ENCODE results near the gene SAT2. TPM values are rescaled to one million over a fixed set of nuclear protein-coding genes. Genes with fewer than 3 reads are reported as not detected.

SAT2 gene
- polyA plus RNA-seq, 1 donor (not counting 4 experiments of a cell fraction or from before 2014, with no cell fraction given), result 23.5 TPM

DNA sequence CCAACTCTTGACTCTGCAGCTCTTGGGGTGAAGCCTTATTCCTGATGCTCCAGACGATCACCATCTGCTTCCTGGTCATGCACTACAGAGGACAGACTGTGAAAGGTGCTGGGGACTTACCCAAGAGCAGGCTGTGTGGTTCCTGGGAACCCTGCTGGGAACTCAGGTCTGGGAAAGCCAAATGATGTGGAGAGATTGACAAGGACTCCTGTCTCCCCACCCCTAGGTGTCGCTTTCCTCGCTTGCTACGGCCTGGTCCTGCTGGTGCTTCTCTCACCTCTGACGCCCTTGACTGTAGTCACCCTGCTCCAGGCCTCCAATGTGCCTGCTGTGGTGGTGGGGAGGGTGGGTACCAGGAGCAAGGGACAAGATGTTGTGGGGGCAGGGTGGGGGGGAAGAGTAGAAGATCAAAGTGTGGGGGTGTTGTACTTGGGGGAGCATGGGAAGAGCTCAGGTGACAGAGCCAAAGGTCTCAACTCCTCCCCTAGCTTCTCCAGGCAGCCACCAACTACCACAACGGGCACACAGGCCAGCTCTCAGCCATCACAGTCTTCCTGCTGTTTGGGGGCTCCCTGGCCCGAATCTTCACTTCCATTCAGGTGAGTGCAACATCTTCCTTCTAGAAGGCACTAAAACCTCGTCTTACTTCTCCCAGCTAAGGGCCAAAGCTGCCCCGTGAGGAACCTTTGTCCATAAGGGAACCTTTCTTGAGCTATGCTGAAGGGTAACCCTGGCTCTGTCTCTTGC, 40.8 kb downstream of the SAT2 start:
- H3K4me2 ChIP-seq (ENCODE audit: control insufficient read depth, extremely low read depth, insufficient read depth, low read depth, low read length), result peak overlapping the region; percentile 97
- peak overlapping the region; percentile 91 for H3K9ac ChIP-seq (ENCODE audit: control insufficient read depth, extremely low read depth, insufficient read depth, low read length)
- TF ChIP-seq, protein P1, sequence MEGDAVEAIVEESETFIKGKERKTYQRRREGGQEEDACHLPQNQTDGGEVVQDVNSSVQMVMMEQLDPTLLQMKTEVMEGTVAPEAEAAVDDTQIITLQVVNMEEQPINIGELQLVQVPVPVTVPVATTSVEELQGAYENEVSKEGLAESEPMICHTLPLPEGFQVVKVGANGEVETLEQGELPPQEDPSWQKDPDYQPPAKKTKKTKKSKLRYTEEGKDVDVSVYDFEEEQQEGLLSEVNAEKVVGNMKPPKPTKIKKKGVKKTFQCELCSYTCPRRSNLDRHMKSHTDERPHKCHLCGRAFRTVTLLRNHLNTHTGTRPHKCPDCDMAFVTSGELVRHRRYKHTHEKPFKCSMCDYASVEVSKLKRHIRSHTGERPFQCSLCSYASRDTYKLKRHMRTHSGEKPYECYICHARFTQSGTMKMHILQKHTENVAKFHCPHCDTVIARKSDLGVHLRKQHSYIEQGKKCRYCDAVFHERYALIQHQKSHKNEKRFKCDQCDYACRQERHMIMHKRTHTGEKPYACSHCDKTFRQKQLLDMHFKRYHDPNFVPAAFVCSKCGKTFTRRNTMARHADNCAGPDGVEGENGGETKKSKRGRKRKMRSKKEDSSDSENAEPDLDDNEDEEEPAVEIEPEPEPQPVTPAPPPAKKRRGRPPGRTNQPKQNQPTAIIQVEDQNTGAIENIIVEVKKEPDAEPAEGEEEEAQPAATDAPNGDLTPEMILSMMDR (optimal IDR thresholded peaks at IDR 0.05 in 1 of 3, IDR thresholded peaks at IDR 0.05 in 1 of 3, conservative IDR thresholded peaks at IDR 0.05 in 1 of 3; ENCODE audit: extremely low read depth in 1 of 3, insufficient read depth in 2 of 3, low read length in 3 of 3), result peak; percentile 84 to 91 (median 89)
- TF ChIP-seq EZH2 (IDR thresholded peaks at IDR 0.05; ENCODE audit: low read length), result no peak
- H3K9me1 ChIP-seq (ENCODE audit: control insufficient read depth, extremely low read depth, insufficient read depth, low read length), result no peaks in the 10 kb centered on the region
- no peak overlapping the region for H2AFZ ChIP-seq (ENCODE audit: control insufficient read depth, low read length)
- H3K9me3 ChIP-seq (ENCODE audit: control insufficient read depth, low read depth, low read length), result no peaks in the 10 kb centered on the region
- H4K20me1 ChIP-seq (ENCODE audit: control insufficient read depth, extremely low read depth, insufficient read depth, low read length), result no peaks in the 10 kb centered on the region
- dilution Hi-C loops (cut with MboI; ENCODE audit: extremely low pct_ligation_motif_present, low sequenced_read_pairs), result no loop called here
- FAIRE-seq (peak; percentile 81), DNase-seq (ENCODE audit: low read depth, low spot score) (no peak)
- H3K79me2 ChIP-seq (ENCODE audit: control insufficient read depth, insufficient read depth, low read length), result peaks cover 49% of the 10 kb centered on the region
- H3K36me3 ChIP-seq (ENCODE audit: control insufficient read depth in 2 of 2, extremely low read depth in 1 of 2, insufficient read depth in 2 of 2, low read length in 2 of 2), result peaks cover 20 to 27% of the 10 kb centered on the region in 2 experiments
- H3K4me1 ChIP-seq (ENCODE audit: control insufficient read depth, extremely low read depth, insufficient read depth, low read length), result peaks cover 43% of the 10 kb centered on the region
- H3K27me3 ChIP-seq (ENCODE audit: control insufficient read depth, extremely low read depth, insufficient read depth, low read length), result no peaks in the 10 kb centered on the region
- H3K27ac ChIP-seq (ENCODE audit: control insufficient read depth, insufficient read depth, low read length), result peak overlapping the region; percentile 99
- H3K4me3 ChIP-seq (ENCODE audit: control insufficient read depth in 2 of 3, extremely low read depth in 1 of 3, insufficient read depth in 2 of 3, low read depth in 1 of 3, low read length in 3 of 3), result peak overlapping the region; percentile 78 to 98 (median 92)

DNA sequence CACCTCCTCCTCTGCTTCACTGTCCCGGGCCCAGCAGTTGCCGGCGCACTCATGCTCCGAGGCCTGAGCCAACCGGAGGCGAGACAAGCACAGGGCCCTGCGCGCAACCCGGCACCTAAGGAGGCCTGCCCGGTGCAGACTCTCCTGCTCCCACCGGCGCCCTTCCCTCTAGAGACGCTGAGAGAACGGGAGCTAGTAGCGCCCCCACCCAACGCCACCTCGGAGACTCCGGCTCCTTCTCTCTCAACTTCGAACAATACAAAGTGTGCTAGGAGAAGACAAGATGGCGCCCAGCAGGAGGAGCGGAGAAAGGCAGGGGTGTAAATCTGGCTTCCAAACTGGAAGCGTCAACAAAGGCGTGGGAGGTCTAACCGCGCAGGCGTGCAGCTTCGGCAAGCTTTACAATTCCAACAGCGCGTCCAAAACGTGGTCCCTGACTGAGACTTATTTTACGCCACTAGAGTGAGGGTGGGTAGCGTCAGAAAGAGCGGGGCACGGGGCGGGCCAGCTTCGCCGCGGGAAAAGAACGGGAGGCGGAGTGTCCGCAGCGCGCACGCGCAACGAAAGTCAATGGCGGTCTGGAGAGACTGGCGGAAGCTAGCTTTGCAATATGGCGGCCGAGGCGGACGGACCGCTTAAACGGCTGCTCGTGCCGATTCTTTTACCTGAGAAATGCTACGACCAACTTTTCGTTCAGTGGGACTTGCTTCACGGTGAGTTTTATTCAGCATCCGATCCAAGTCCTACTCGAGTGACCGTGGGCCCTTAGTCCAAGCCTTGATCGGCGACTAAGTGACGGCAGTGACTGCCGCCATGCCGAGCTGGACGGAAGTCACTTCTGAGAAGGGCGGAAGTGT, 44.1 kb downstream of the SAT2 start, which contains the start of gene MPDU1:
Gene MPDU1, plus strand, starts transcription at position 600 of the 857 bp plus-strand sequence. Its CDS starts 11 bp downstream, at position 611.
- Histone ChIP-seq H3K9ac (ENCODE audit: control insufficient read depth, extremely low read depth, insufficient read depth, low read length) (peak within 1 kb of the TSS; percentile 99), H3K4me2 (ENCODE audit: control insufficient read depth, extremely low read depth, insufficient read depth, low read depth, low read length) (peak within 1 kb of the TSS; percentile 93), H3K4me3 (ENCODE audit: control insufficient read depth in 2 of 3, extremely low read depth in 1 of 3, insufficient read depth in 2 of 3, low read depth in 1 of 3, low read length in 3 of 3) (peak within 1 kb of the TSS; percentile 47 to 94 (median 65)), H2AFZ (ENCODE audit: control insufficient read depth, low read length) (peak within 1 kb of the TSS; percentile 100), H3K4me1 (ENCODE audit: control insufficient read depth, extremely low read depth, insufficient read depth, low read length) (peaks cover 50% of the 10 kb centered on the region), H3K27ac (ENCODE audit: control insufficient read depth, insufficient read depth, low read length) (peak within 1 kb of the TSS; percentile 99), H3K9me3 (ENCODE audit: control insufficient read depth, low read depth, low read length) (no peaks in the 10 kb centered on the region), H3K27me3 (ENCODE audit: control insufficient read depth, extremely low read depth, insufficient read depth, low read length) (no peaks in the 10 kb centered on the region), H3K9me1 (ENCODE audit: control insufficient read depth, extremely low read depth, insufficient read depth, low read length) (peaks cover 3% of the 10 kb centered on the region), H3K79me2 (ENCODE audit: control insufficient read depth, insufficient read depth, low read length) (peaks cover 42% of the 10 kb centered on the region), H4K20me1 (ENCODE audit: control insufficient read depth, extremely low read depth, insufficient read depth, low read length) (peaks cover 9% of the 10 kb centered on the region), H3K36me3 (ENCODE audit: control insufficient read depth in 2 of 2, extremely low read depth in 1 of 2, insufficient read depth in 2 of 2, low read length in 2 of 2) (peaks cover 14 to 31% of the 10 kb centered on the region in 2 experiments)
- dilution Hi-C loops (cut with MboI; ENCODE audit: extremely low pct_ligation_motif_present, low sequenced_read_pairs), result no loop called here
- FAIRE-seq (no peak), DNase-seq (ENCODE audit: low read depth, low spot score) (no peak)
- TF ChIP-seq, protein P1 (optimal IDR thresholded peaks at IDR 0.05 in 1 of 3, IDR thresholded peaks at IDR 0.05 in 1 of 3, conservative IDR thresholded peaks at IDR 0.05 in 1 of 3; ENCODE audit: extremely low read depth in 1 of 3, insufficient read depth in 2 of 3, low read length in 3 of 3), result no peak
- no peak for TF ChIP-seq EZH2 (IDR thresholded peaks at IDR 0.05; ENCODE audit: low read length)

All from keratinocyte (primary cell).